SK-N-SH treated with all-trans-retinoic acid at 6 μM for 48 hours (cell line): ENCODE measurements around the gene PKNOX2.

Experiments
- ATAC-seq: fragments of 200-7000 bp; cut with Tn5 transposase; 3 replicates; pipeline ENCODE4 v1.9.1; 2020; ENCODE audit warnings: mild to moderate bottlenecking, moderate library complexity
- ARNTL ChIP-seq: fragments of 450-650 bp; formaldehyde crosslinking; IDR thresholded peaks from 2 replicates; pipeline ENCODE4 v1.5.0; 2020; ENCODE audit warnings: low read depth, mild to moderate bottlenecking, moderate library complexity, borderline replicate concordance
- BACH2 ChIP-seq: fragments of 250-450 bp; sonication (Bioruptor Pico); IDR thresholded peaks from 2 replicates; pipeline ENCODE4 v1.9.0; 2021; ENCODE audit warnings: mild to moderate bottlenecking, borderline replicate concordance
- CREB5 ChIP-seq: fragments of 250-450 bp; sonication (Bioruptor Pico); IDR thresholded peaks from 2 replicates; pipeline ENCODE4 v1.5.1; 2020; ENCODE audit warnings: low read depth, mild to moderate bottlenecking, moderate library complexity
- CSDC2 ChIP-seq: fragments of 250-450 bp; sonication (Bioruptor Pico); IDR thresholded peaks from 2 replicates; pipeline ENCODE4 v1.5.0; 2020; ENCODE audit warnings: mild to moderate bottlenecking, moderate library complexity
- CSRNP3 ChIP-seq: fragments of 250-450 bp; sonication (Bioruptor Pico); IDR thresholded peaks from 2 replicates; pipeline ENCODE4 v1.5.1; 2021; ENCODE audit warnings: mild to moderate bottlenecking, moderate library complexity
- ESRRG ChIP-seq: fragments of 250-450 bp; sonication (Bioruptor Pico); IDR thresholded peaks from 2 replicates; pipeline ENCODE4 v1.6.1; 2021; ENCODE audit warnings: mild to moderate bottlenecking
- GLIS3 ChIP-seq: fragments of 250-450 bp; sonication (Bioruptor Pico); IDR thresholded peaks from 2 replicates; pipeline ENCODE4 v1.5.0; 2020; ENCODE audit warnings: mild to moderate bottlenecking, moderate library complexity
- ISL1 ChIP-seq: fragments of 250-450 bp; sonication (Bioruptor Pico); IDR thresholded peaks from 2 replicates; pipeline ENCODE4 v2.1.2; 2022; ENCODE audit warnings: mild to moderate bottlenecking, moderate library complexity
- OSR1 ChIP-seq: fragments of 250-450 bp; sonication (Bioruptor Pico); IDR thresholded peaks from 2 replicates; pipeline ENCODE4 v1.8.0; 2022; ENCODE audit warnings: moderate library complexity, mild to moderate bottlenecking, inconsistent platforms
- PATZ1 ChIP-seq: fragments of 250-450 bp; sonication (Bioruptor Pico); IDR thresholded peaks from 2 replicates; pipeline ENCODE4 v1.8.0; 2020; ENCODE audit warnings: mild to moderate bottlenecking, moderate library complexity, borderline replicate concordance
- POU6F1 ChIP-seq: fragments of 250-450 bp; sonication (Bioruptor Pico); IDR thresholded peaks from 2 replicates; pipeline ENCODE4 v1.8.0; 2021; ENCODE audit warnings: low read depth, mild to moderate bottlenecking, moderate library complexity, borderline replicate concordance
- PPARA ChIP-seq: fragments of 250-450 bp; sonication (Bioruptor Pico); IDR thresholded peaks from 2 replicates; pipeline ENCODE4 v1.5.0; 2020; ENCODE audit warnings: mild to moderate bottlenecking, borderline replicate concordance
- RARB ChIP-seq: fragments of 250-450 bp; sonication (Bioruptor Pico); IDR thresholded peaks from 2 replicates; pipeline ENCODE4 v1.8.0; 2021; ENCODE audit warnings: mild to moderate bottlenecking, moderate library complexity
- SNAI2 ChIP-seq: fragments of 250-450 bp; sonication (Bioruptor Pico); IDR thresholded peaks from 2 replicates; pipeline ENCODE4 v1.5.0; 2020; ENCODE audit warnings: mild to moderate bottlenecking, moderate library complexity
- TCF4 ChIP-seq: fragments of 250-450 bp; sonication (Bioruptor Pico); IDR thresholded peaks from 2 replicates; pipeline ENCODE4 v1.8.0; 2021; ENCODE audit warnings: mild to moderate bottlenecking, moderate library complexity, borderline replicate concordance
- TOX ChIP-seq: fragments of 250-450 bp; sonication (Bioruptor Pico); IDR thresholded peaks from 2 replicates; pipeline ENCODE4 v1.8.0; 2021; ENCODE audit warnings: mild to moderate bottlenecking, moderate library complexity, borderline replicate concordance
- TSHZ2 ChIP-seq: fragments of 250-450 bp; sonication (Bioruptor Pico); IDR thresholded peaks from 2 replicates; pipeline ENCODE4 v1.5.0; 2020; ENCODE audit warnings: mild to moderate bottlenecking, moderate library complexity
- ZC3H10 ChIP-seq: fragments of 250-450 bp; sonication (Bioruptor Pico); IDR thresholded peaks from 2 replicates; pipeline ENCODE4 v1.5.1; 2021; ENCODE audit warnings: mild to moderate bottlenecking, moderate library complexity
- ZFP3 ChIP-seq: fragments of 250-450 bp; sonication (Bioruptor Pico); IDR thresholded peaks from 2 replicates; pipeline ENCODE4 v1.5.0; 2020; ENCODE audit warnings: mild to moderate bottlenecking, moderate library complexity
- ZFP30 ChIP-seq: fragments of 450-650 bp; formaldehyde crosslinking; IDR thresholded peaks from 2 replicates; pipeline ENCODE4 v1.5.0; 2022; ENCODE audit warnings: mild to moderate bottlenecking, moderate library complexity
- ZNF565 ChIP-seq: fragments of 450-650 bp; formaldehyde crosslinking; conservative IDR thresholded peaks from 2 replicates; pipeline ENCODE4 v1.5.0; 2020; ENCODE audit warnings: low read depth, mild to moderate bottlenecking, moderate library complexity
- ZNF70 ChIP-seq: fragments of 450-650 bp; formaldehyde crosslinking; IDR thresholded peaks from 2 replicates; pipeline ENCODE4 v1.5.0; 2020; ENCODE audit warnings: mild to moderate bottlenecking, moderate library complexity
- ZNF8 ChIP-seq: fragments of 450-650 bp; formaldehyde crosslinking; IDR thresholded peaks from 2 replicates; pipeline ENCODE4 v1.5.0; 2020; ENCODE audit warnings: mild to moderate bottlenecking, moderate library complexity

PKNOX2 gene

GRCh38 chr11:125157118-125157733, 7.3 kb upstream of the PKNOX2 start:
- TF ChIP-seq PATZ1 (CRISPR knock-in tag): no peak
- TF ChIP-seq ZFP3 (CRISPR knock-in tag): no peak
- TF ChIP-seq CSDC2: no peak
- no peak for TF ChIP-seq ZC3H10 (CRISPR knock-in tag)
- TF ChIP-seq ARNTL (CRISPR knock-in tag): no peak
- ATAC-seq: no peak

- no peak for ATAC-seq
- TF ChIP-seq GLIS3 (CRISPR knock-in tag): no peak
Measured at GRCh38 chr11:125157953-125158680, 6.4 kb upstream of the PKNOX2 start.

- TF ChIP-seq BACH2 (CRISPR knock-in tag): no peak
- TF ChIP-seq SNAI2 (CRISPR knock-in tag): no peak
- TF ChIP-seq TOX (CRISPR knock-in tag): no peak
- no peak for TF ChIP-seq OSR1 (CRISPR knock-in tag)
- TF ChIP-seq ZNF8: no peak
- no peak for TF ChIP-seq POU6F1 (CRISPR knock-in tag)
- TF ChIP-seq TCF4: no peak
- TF ChIP-seq PPARA (CRISPR knock-in tag): no peak
- TF ChIP-seq ZNF565: no peak
- TF ChIP-seq CSRNP3: no peak
- TF ChIP-seq ZFP30 (CRISPR knock-in tag): no peak
- no peak for TF ChIP-seq ESRRG
- no peak for TF ChIP-seq ZC3H10 (CRISPR knock-in tag)
- no peak for TF ChIP-seq ARNTL (CRISPR knock-in tag)
- no peak for TF ChIP-seq GLIS3 (CRISPR knock-in tag)
- TF ChIP-seq ZNF70 (CRISPR knock-in tag): no peak
- TF ChIP-seq CSDC2: no peak
- ATAC-seq: no peak
Measured at GRCh38 chr11:125162743-125163142, 1.8 kb upstream of the PKNOX2 start.

- ATAC-seq: no peak
- TF ChIP-seq SNAI2 (CRISPR knock-in tag) (no peak), CSRNP3 (no peak), OSR1 (CRISPR knock-in tag) (no peak), TOX (CRISPR knock-in tag) (no peak), ARNTL (CRISPR knock-in tag) (no peak), RARB (no peak), CSDC2 (no peak), ZFP30 (CRISPR knock-in tag) (no peak), ISL1 (CRISPR knock-in tag) (no peak), ZC3H10 (CRISPR knock-in tag) (no peak), CREB5 (CRISPR knock-in tag) (no peak), ZNF565 (no peak), TSHZ2 (CRISPR knock-in tag) (no peak), TCF4 (no peak), GLIS3 (CRISPR knock-in tag) (no peak)
Measured at GRCh38 chr11:125163431-125164063, 1.0 kb upstream of the PKNOX2 start.
